IMR-90 (cell line): ENCODE results near the gene PHIP.

ENCODE experiments used
- BHLHE40 ChIP-seq: fragments of 150-350 bp; IDR thresholded peaks from 2 replicates; pipeline ENCODE4 v1.6.1; 2016; ENCODE audit warnings: mild to moderate bottlenecking, low read depth, low read length
- CEBPB ChIP-seq: IDR thresholded peaks from 2 replicates; pipeline ENCODE4 v1.6.1; 2012; ENCODE audit warnings: low read depth, low read length, improper control_type of control experiment
- CTCF ChIP-seq: conservative IDR thresholded peaks from 2 replicates; pipeline ENCODE4 v1.5.1; 2012; ENCODE audit warnings: mild to moderate bottlenecking, low read depth, low read length, improper control_type of control experiment
- ELK1 ChIP-seq: fragments of 150-350 bp; IDR thresholded peaks from 2 replicates; pipeline ENCODE4 v1.6.1; 2016; ENCODE audit warnings: low read depth, mild to moderate bottlenecking, low read length, moderate library complexity, borderline replicate concordance
- MXI1 ChIP-seq: IDR thresholded peaks from 2 replicates; pipeline ENCODE4 v1.6.1; 2012; ENCODE audit warnings: low read depth, mild to moderate bottlenecking, low read length, moderate library complexity, borderline replicate concordance
- NFE2L2 ChIP-seq: fragments of 150-350 bp; IDR thresholded peaks from 2 replicates; pipeline ENCODE4 v1.6.1; 2016; ENCODE audit warnings: low read depth, mild to moderate bottlenecking, low read length
- POLR2A ChIP-seq: IDR thresholded peaks from 2 replicates; pipeline ENCODE4 v1.6.1; 2012; ENCODE audit warnings: mild to moderate bottlenecking, low read depth, low read length
- RCOR1 ChIP-seq: IDR thresholded peaks from 2 replicates; pipeline ENCODE4 v1.6.1; 2012; ENCODE audit warnings: mild to moderate bottlenecking, low read length, improper control_type of control experiment; ENCODE audit not compliant: insufficient replicate concordance
- RFX5 ChIP-seq: IDR thresholded peaks from 2 replicates; pipeline ENCODE4 v1.8.0; 2012; ENCODE audit warnings: low read depth, mild to moderate bottlenecking, low read length, moderate library complexity
- SMC3 ChIP-seq: fragments of 150-350 bp; IDR thresholded peaks from 2 replicates; pipeline ENCODE4 v1.6.1; 2016; ENCODE audit warnings: low read depth, mild to moderate bottlenecking, antibody characterized with exemption, low read length, moderate library complexity
- USF2 ChIP-seq: fragments of 150-350 bp; IDR thresholded peaks from 2 replicates; pipeline ENCODE4 v1.6.1; 2017; ENCODE audit warnings: mild to moderate bottlenecking, antibody characterized with exemption, low read length, low read depth

GRCh38 chr6:78948785-78949184 is 129.3 kb downstream of the PHIP start:
- no peak for TF ChIP-seq CTCF
- no peak for TF ChIP-seq SMC3
- TF ChIP-seq USF2 = no peak
- TF ChIP-seq POLR2A = no peak
- no peak for TF ChIP-seq CEBPB
- TF ChIP-seq RFX5 = no peak
- TF ChIP-seq BHLHE40 = no peak
- TF ChIP-seq MXI1 = no peak
- TF ChIP-seq NFE2L2 = no peak
- TF ChIP-seq RCOR1 = no peak
- no peak for TF ChIP-seq ELK1
